T-cell (primary cell): Measurements from ENCODE around the gene CCDC106. TPM values are rescaled to one million over a fixed set of nuclear protein-coding genes. Genes with fewer than 3 reads are reported as not detected.
A peak's percentile ranks its signal among the peaks of the same experiment; 100 is the strongest.

Experiments used
- ATAC-seq, 4 experiments: fragments of 200-7000 bp in 3 of 4; fragments of 150-1000 bp in 1 of 4; cut with Tn5 transposase; replicated peaks in 1 of 4; 1 replicate in 3 of 4; 2 replicates in 1 of 4; pipeline ENCODE4 v1.10.0; 2021; ENCODE audit warnings: moderate library complexity in 3 of 4, mild to moderate bottlenecking in 2 of 4, moderate number of reproducible peaks in 1 of 4
- CTCF ChIA-PET, 2 donors: fragments of 300-600 bp; sonication (Branson Sonifier 250); formaldehyde crosslinking; loops; one replicate each; lab custom pipeline; 2022; ENCODE audit warnings: antibody characterized with exemption in 2 of 2; lab: Charles Lee
- POLR2A ChIA-PET, 2 donors: fragments of 300-600 bp; sonication (Branson Sonifier 250); formaldehyde crosslinking; loops; one replicate each; lab custom pipeline; 2022; ENCODE audit warnings: antibody characterized with exemption in 2 of 2; lab: Charles Lee
- DNase-seq, 35 experiments: peaks; one replicate each; pipeline versions ENCODE4 v3.0.0 to v3.0.0-alpha.2; 2013 to 2023
- H3K27ac ChIP-seq: one replicate; pipeline ENCODE4 v1.5.1; 2013; ENCODE audit warnings: low read length
- H3K27me3 ChIP-seq, 2 experiments: replicated peaks in 1 of 2; 1 replicate in 1 of 2; 2 replicates in 1 of 2; pipeline versions ENCODE4 v1.6.1 to v1.7.0; 2013; ENCODE audit warnings: low read length in 1 of 2, mixed read lengths in 1 of 2; ENCODE audit not compliant: control insufficient read depth in 2 of 2, insufficient read depth in 2 of 2; ENCODE audit errors: extremely low read depth in 1 of 2
- H3K36me3 ChIP-seq, 2 donors: 1 replicate in 1 of 2; 2 replicates in 1 of 2; pipeline versions ENCODE4 v1.6.1 to v1.7.0; 2013; ENCODE audit warnings: low read length in 1 of 2; ENCODE audit not compliant: control insufficient read depth in 2 of 2, insufficient read depth in 1 of 2; ENCODE audit errors: extremely low read depth in 1 of 2
- H3K4me1 ChIP-seq, 2 experiments: 1 replicate in 1 of 2; 2 replicates in 1 of 2; pipeline versions ENCODE4 v1.6.1 to v1.7.0; 2013; ENCODE audit warnings: low read length in 2 of 2, mixed read lengths in 1 of 2; ENCODE audit not compliant: insufficient read depth in 2 of 2, control insufficient read depth in 1 of 2; ENCODE audit errors: extremely low read depth in 1 of 2
- H3K4me3 ChIP-seq, 2 donors: 1 replicate in 1 of 2; 2 replicates in 1 of 2; pipeline versions ENCODE4 v1.5.1 to v1.7.0; 2013; ENCODE audit warnings: mild to moderate bottlenecking in 2 of 2, low read length in 1 of 2, moderate library complexity in 1 of 2; ENCODE audit not compliant: control insufficient read depth in 1 of 2; ENCODE audit errors: extremely low read depth in 1 of 2
- H3K9me3 ChIP-seq: 2 replicates; pipeline ENCODE4 v1.7.0; 2013
- H3K27ac Mint-ChIP-seq, 2 donors: one replicate each; pipeline ENCODE4 v1.8.0; 2020 to 2021; ENCODE audit warnings: mild to moderate bottlenecking in 2 of 2, mixed read lengths in 2 of 2
- H3K27me3 Mint-ChIP-seq, 2 donors: one replicate each; pipeline ENCODE4 v1.8.0; 2021 to 2022; ENCODE audit warnings: mixed read lengths in 2 of 2
- H3K36me3 Mint-ChIP-seq: one replicate; pipeline ENCODE4 v1.8.0; 2021; ENCODE audit warnings: mixed read lengths
- H3K4me1 Mint-ChIP-seq, 3 donors: one replicate each; pipeline ENCODE4 v1.8.0; 2020 to 2022; ENCODE audit warnings: mixed read lengths in 3 of 3, mild to moderate bottlenecking in 1 of 3
- H3K4me3 Mint-ChIP-seq, 3 donors: one replicate each; pipeline ENCODE4 v1.8.0; 2020 to 2022; ENCODE audit warnings: mild to moderate bottlenecking in 3 of 3, mixed read lengths in 3 of 3, moderate library complexity in 3 of 3
- H3K9me3 Mint-ChIP-seq, 3 donors: one replicate each; pipeline ENCODE4 v1.8.0; 2020 to 2022; ENCODE audit warnings: mixed read lengths in 3 of 3
- WGBS: methylation state at CpG from one replicate; pipeline ENCODE4 v1.1.5; 2013; ENCODE audit warnings: missing lambda C conversion rate; ENCODE audit not compliant: insufficient coverage; 5-methylcytosine and 5-hydroxymethylcytosine counted together
- total RNA-seq, 35 experiments: library from RNA in 6 of 35; stranded (reverse) in 6 of 35; fragments of 120-200 nt in 1 of 35; gene quantifications; one replicate each; pipeline versions ENCODE4 v1.2.1 to v1.2.4 and lab custom pipeline; 2013 to 2026

Gene CCDC106
- total RNA-seq, 5 donors from 2014 or later (not counting 1 experiment from before 2014, with no cell fraction given), result 1.7 to 4.7 (median 3.8) TPM

- ChIA-PET POLR2A (no interaction called here), CTCF (no interaction called here)
- Mint-ChIP-seq H3K4me3 (no peak overlapping the region), H3K27me3 (no peaks in the 10 kb centered on the region), H3K9me3 (no peaks in the 10 kb centered on the region), H3K27ac (no peak overlapping the region), H3K4me1 (peaks cover 44 to 49% (median 48%) of the 10 kb centered on the region in 3 donors), H3K36me3 (peaks cover 11% of the 10 kb centered on the region)
- WGBS, result 98% methylated on average over 43 of the region's 55 CpGs
- H3K4me1 ChIP-seq, result peaks cover 22 to 37% of the 10 kb centered on the region in 2 experiments
- H3K9me3 ChIP-seq, result no peaks in the 10 kb centered on the region
- H3K27ac ChIP-seq, result no peak overlapping the region
- H3K27me3 ChIP-seq, result no peaks in the 10 kb centered on the region
- H3K4me3 ChIP-seq, result no peak overlapping the region
- H3K36me3 ChIP-seq, result peaks cover 4 to 11% of the 10 kb centered on the region in 2 donors
- ATAC-seq (no peak), DNase-seq (no peak)
Observed at GRCh38 chr19:55621673-55622231, 26.3 kb upstream of the CCDC106 start.

GRCh38 chr19:55622242-55622969 lies 25.6 kb upstream of the CCDC106 start:
- no peak overlapping the region for H3K4me3 ChIP-seq
- H3K4me3 Mint-ChIP-seq, result no peak overlapping the region
- no peaks in the 10 kb centered on the region for H3K9me3 ChIP-seq
- peaks cover 50 to 55% (median 54%) of the 10 kb centered on the region in 3 donors for H3K4me1 Mint-ChIP-seq
- no peak for DNase-seq
- no peak overlapping the region for H3K27ac ChIP-seq
- CTCF ChIA-PET, result no interaction called here
- POLR2A ChIA-PET, result interaction anchor here in 1 of 2 donors (0.8 kb wide), 1 partner anchor 11 kb away, joined by 3 read pairs; no protein-coding TSS in a partner anchor
- H3K36me3 ChIP-seq, result peaks cover 3 to 5% of the 10 kb centered on the region in 2 donors
- no peaks in the 10 kb centered on the region for H3K27me3 Mint-ChIP-seq
- H3K4me1 ChIP-seq, result peaks cover 28 to 44% of the 10 kb centered on the region in 2 experiments
- no peak for ATAC-seq
- 97% methylated on average over 23 of the region's 40 CpGs for WGBS
- H3K36me3 Mint-ChIP-seq, result peaks cover 7% of the 10 kb centered on the region
- H3K27ac Mint-ChIP-seq, result no peak overlapping the region
- H3K27me3 ChIP-seq, result no peaks in the 10 kb centered on the region
- H3K9me3 Mint-ChIP-seq, result no peaks in the 10 kb centered on the region

- WGBS, result 98% methylated on average over 6 of the region's 7 CpGs
- Mint-ChIP-seq H3K36me3 (peaks cover 3% of the 10 kb centered on the region), H3K4me1 (peaks cover 53 to 59% (median 57%) of the 10 kb centered on the region in 3 donors), H3K9me3 (no peaks in the 10 kb centered on the region), H3K27ac (peak overlapping the region in 1 of 2 donors; percentile 95), H3K4me3 (peak overlapping the region in 1 of 3 donors; percentile 84), H3K27me3 (no peaks in the 10 kb centered on the region)
- peaks cover 0 to 3% of the 10 kb centered on the region in 2 donors for H3K36me3 ChIP-seq
- H3K27me3 ChIP-seq, result no peaks in the 10 kb centered on the region
- H3K9me3 ChIP-seq, result no peaks in the 10 kb centered on the region
- no peak overlapping the region for H3K4me3 ChIP-seq
- peaks cover 30 to 44% of the 10 kb centered on the region in 2 experiments for H3K4me1 ChIP-seq
- DNase-seq (no peak), ATAC-seq (no peak)
- ChIA-PET CTCF (interaction anchor here (0.6 to 4.4 kb wide), 4 partner anchors 9 to 71 kb away, joined by 4 to 42 read pairs (median 14); partner anchors contain the start of gene ZNF865 (in 1 of the 2)), POLR2A (interaction anchor here in 1 of 2 donors (0.8 kb wide), 1 partner anchor 10 kb away, joined by 3 read pairs; no protein-coding TSS in a partner anchor)
- H3K27ac ChIP-seq, result no peak overlapping the region
Observed at GRCh38 chr19:55623130-55623529, 24.9 kb upstream of the CCDC106 start.

- H3K27ac Mint-ChIP-seq, result peak overlapping the region; percentile 94 to 95
- no peak overlapping the region for H3K4me3 ChIP-seq
- peaks cover 54 to 59% (median 57%) of the 10 kb centered on the region in 3 donors for H3K4me1 Mint-ChIP-seq
Observed at GRCh38 chr19:55623561-55623960, 24.5 kb upstream of the CCDC106 start.

GRCh38 chr19:55624109-55625003 lies 23.7 kb upstream of the CCDC106 start, which contains the start of gene ZNF784:
TSS of gene ZNF784 (minus strand) at chr19:55624566. CDS start at chr19:55624561, 5 bp downstream.
- ChIA-PET CTCF (interaction anchor here (0.5 to 4.4 kb wide), 15 partner anchors 9 to 453 kb away, joined by 3 to 42 read pairs (median 5); partner anchors contain the start of genes ISOC2 (in 1 of the 2), U2AF2 (in 1 of the 2), ZNF524 (in 1 of the 2) and ZNF865 (in 1 of the 2)), POLR2A (interaction anchor here (0.6 to 1.7 kb wide), 10 partner anchors 9 to 163 kb away, joined by 3 to 14 read pairs (median 6); partner anchors contain the start of genes FIZ1 (in 2 of the 2), ISOC2 (in 1 of the 2), ZNF524 (in 1 of the 2) and ZNF628 (in 1 of the 2))
- peaks cover 3% of the 10 kb centered on the region for H3K36me3 Mint-ChIP-seq
- Histone ChIP-seq H3K27ac (peak within 1 kb of the TSS; percentile 88), H3K27me3 (peaks cover 0 to 3% of the 10 kb centered on the region in 2 experiments), H3K9me3 (no peaks in the 10 kb centered on the region), H3K4me3 (peak within 1 kb of the TSS; percentile 52 to 58), H3K4me1 (peaks cover 30 to 44% of the 10 kb centered on the region in 2 experiments), H3K36me3 (peaks cover 0 to 3% of the 10 kb centered on the region in 2 donors)
- H3K9me3 Mint-ChIP-seq, result no peaks in the 10 kb centered on the region
- peak within 1 kb of the TSS; percentile 94 to 95 for H3K27ac Mint-ChIP-seq
- ATAC-seq, result peak; percentile 68 to 86 (median 78)
- H3K27me3 Mint-ChIP-seq, result no peaks in the 10 kb centered on the region
- peak; percentile 85 to 97 (median 91) for DNase-seq
- peaks cover 54 to 58% (median 55%) of the 10 kb centered on the region in 3 donors for H3K4me1 Mint-ChIP-seq
- H3K4me3 Mint-ChIP-seq, result peak within 1 kb of the TSS; percentile 84 to 87 (median 86)
- WGBS, result under 1% methylated on average over 45 of the region's 56 CpGs

More at GRCh38 chr19:55623561-55623960, 24.5 kb upstream of the CCDC106 start:
- H3K9me3 ChIP-seq, result no peaks in the 10 kb centered on the region
- no peak for DNase-seq
- peak overlapping the region; percentile 33 for H3K27ac ChIP-seq
- POLR2A ChIA-PET, result interaction anchor here in 1 of 2 donors (1.5 kb wide), 1 partner anchor 147 kb away, joined by 13 read pairs; the partner anchor contains the start of gene ZNF628
- ATAC-seq, result no peak
- Mint-ChIP-seq H3K4me3 (peak overlapping the region in 2 of 3 donors; percentile 84 to 87), H3K36me3 (peaks cover 3% of the 10 kb centered on the region), H3K9me3 (no peaks in the 10 kb centered on the region), H3K27me3 (no peaks in the 10 kb centered on the region)
- no peaks in the 10 kb centered on the region for H3K27me3 ChIP-seq
- WGBS, result 97% methylated on average over 5 of the region's 7 CpGs
- H3K4me1 ChIP-seq, result peaks cover 30 to 44% of the 10 kb centered on the region in 2 experiments
- H3K36me3 ChIP-seq, result peaks cover 0 to 3% of the 10 kb centered on the region in 2 donors
- CTCF ChIA-PET, result interaction anchor here (0.5 to 4.4 kb wide), 6 partner anchors 8 to 120 kb away, joined by 4 to 42 read pairs (median 8); partner anchors contain the start of gene ZNF865 (in 1 of the 2)
